IPS-18c (cell line): ENCODE data around the gene HNF4A.
"Not testable (repeated sequence)": the region's sequence is repeated elsewhere in the genome, so short reads cannot be mapped to it uniquely, and the experiment has no call there.

Experiments used
- H3K4me3 ChIP-seq: 2 replicates; pipeline ENCODE4 v1.7.0; 2013; ENCODE audit warnings: low read depth, mild to moderate bottlenecking, low read length, moderate library complexity; ENCODE audit not compliant: insufficient read depth
- H3K9me3 ChIP-seq: one replicate; pipeline ENCODE4 v1.6.1; 2013; ENCODE audit warnings: mild to moderate bottlenecking, low read length, moderate library complexity; ENCODE audit not compliant: control insufficient read depth, insufficient read depth

HNF4A gene

GRCh38 chr20:44336725-44337380 lies 18.6 kb upstream of the HNF4A start, which contains the start of gene R3HDML:
Gene R3HDML (plus strand): TSS chr20:44337043. CDS start chr20:44337158, 115 bp downstream.
- Histone ChIP-seq H3K4me3 (no peak within 1 kb of the TSS), H3K9me3 (no peaks in the 10 kb centered on the region)

GRCh38 chr20:44342248-44342647 lies 13.3 kb upstream of the HNF4A start:
- no peak overlapping the region for H3K4me3 ChIP-seq
- H3K9me3 ChIP-seq, result no peaks in the 10 kb centered on the region

DNA sequence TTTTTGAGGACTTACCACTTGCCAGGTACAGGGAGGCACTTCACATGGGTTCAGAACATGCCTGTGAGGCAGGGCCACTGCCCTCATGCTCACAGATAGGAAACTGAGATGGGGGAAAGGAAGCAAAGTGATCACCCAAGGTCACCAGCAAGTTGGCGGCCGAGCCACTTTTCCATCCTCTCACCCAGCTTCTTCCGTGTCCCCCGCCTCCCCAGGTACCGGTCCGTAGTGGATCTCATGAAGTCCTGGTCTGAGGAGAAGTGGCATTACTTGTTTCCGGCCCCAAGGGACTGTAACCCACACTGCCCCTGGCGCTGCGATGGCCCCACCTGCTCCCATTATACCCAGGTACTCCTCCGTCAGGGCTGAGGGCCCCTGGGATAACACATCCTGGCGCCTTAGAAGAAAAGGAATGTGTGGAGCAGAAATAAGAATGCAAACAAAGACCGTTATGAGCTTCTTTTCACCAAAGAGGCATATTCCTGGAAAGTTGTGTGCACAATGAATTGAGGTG lies 12.3 kb upstream of the HNF4A start:
- no peaks in the 10 kb centered on the region for H3K9me3 ChIP-seq
- H3K4me3 ChIP-seq, result no peak overlapping the region

DNA sequence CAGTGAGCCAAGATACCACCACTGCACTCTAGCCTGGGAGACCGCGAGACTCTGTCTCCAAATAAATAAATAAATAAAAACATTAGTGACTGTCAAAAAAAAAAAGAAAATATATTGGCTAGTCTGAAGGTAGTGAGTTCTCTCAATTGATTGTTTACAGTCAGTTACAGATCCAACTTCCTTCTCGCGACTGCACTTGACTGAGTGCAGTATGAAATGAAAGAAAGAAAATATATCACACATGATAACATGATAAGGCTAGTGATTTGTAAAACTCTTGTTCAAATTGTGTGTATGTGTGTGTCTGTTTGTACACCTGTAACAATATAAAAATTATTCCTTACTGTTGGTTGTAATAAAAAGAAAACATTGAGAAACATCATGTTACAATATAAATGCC lies 10.8 kb upstream of the HNF4A start:
- Histone ChIP-seq H3K4me3 (no peak overlapping the region), H3K9me3 (no peaks in the 10 kb centered on the region)

GRCh38 chr20:44345147-44345546 lies 10.4 kb upstream of the HNF4A start:
- Histone ChIP-seq H3K4me3 (no peak overlapping the region), H3K9me3 (no peaks in the 10 kb centered on the region)

DNA sequence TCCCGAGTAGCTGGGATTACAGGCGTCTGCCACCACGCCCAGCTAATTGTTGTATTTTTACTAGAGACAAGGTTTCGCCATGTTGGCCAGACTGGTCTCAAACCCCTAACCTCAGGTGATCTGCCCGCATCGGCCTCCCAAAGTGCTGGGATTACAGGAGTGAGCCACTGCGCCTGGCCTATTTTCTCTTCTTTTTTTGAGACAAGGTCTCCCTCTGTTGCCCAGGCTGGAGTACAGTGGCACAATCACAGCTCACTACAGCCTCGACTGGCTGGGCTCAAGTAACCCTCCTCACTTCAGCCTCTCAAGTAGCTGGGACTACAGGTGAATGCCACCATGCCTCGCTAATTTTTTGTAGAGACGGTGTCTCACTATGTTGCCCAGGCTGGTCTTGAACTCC lies 9.6 kb upstream of the HNF4A start:
- H3K9me3 ChIP-seq, H3K4me3 ChIP-seq: not testable (repeated sequence)

- Histone ChIP-seq H3K9me3 (no peaks in the 10 kb centered on the region), H3K4me3 (no peak overlapping the region)
Observed at GRCh38 chr20:44348168-44348659, 7.3 kb upstream of the HNF4A start.

GRCh38 chr20:44349349-44349748 lies 6.2 kb upstream of the HNF4A start:
- H3K4me3 ChIP-seq, result no peak overlapping the region

DNA sequence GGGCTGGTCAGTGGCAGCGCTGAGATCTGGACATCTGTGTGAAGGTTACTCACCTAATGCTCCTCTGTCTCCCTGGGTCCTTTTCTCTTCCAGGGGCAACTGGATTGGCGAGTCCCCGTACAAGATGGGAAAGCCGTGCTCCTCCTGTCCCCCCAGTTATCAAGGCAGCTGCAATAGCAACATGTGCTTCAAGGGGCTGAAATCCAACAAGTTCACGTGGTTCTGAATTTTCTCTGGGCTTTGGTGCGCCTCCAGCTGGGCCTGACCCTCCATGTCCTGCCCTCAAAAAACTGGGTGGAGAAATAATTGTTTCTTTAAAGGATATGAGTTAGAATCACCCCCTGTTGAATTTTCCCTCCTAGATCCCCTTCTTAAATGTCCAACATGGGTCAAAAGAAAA lies 4.9 kb upstream of the HNF4A start:
- Histone ChIP-seq H3K4me3 (no peak overlapping the region), H3K9me3 (no peaks in the 10 kb centered on the region)

More at GRCh38 chr20:44349349-44349748, 6.2 kb upstream of the HNF4A start:
- no peaks in the 10 kb centered on the region for H3K9me3 ChIP-seq

GRCh38 chr20:44354979-44355497 lies 461 bp upstream of the HNF4A start:
- no peak overlapping the region for H3K4me3 ChIP-seq
- no peaks in the 10 kb centered on the region for H3K9me3 ChIP-seq

- no peak overlapping the region for H3K4me3 ChIP-seq
- H3K9me3 ChIP-seq, result no peaks in the 10 kb centered on the region
Observed at GRCh38 chr20:44356353-44356723, 839 bp downstream of the HNF4A start.

DNA sequence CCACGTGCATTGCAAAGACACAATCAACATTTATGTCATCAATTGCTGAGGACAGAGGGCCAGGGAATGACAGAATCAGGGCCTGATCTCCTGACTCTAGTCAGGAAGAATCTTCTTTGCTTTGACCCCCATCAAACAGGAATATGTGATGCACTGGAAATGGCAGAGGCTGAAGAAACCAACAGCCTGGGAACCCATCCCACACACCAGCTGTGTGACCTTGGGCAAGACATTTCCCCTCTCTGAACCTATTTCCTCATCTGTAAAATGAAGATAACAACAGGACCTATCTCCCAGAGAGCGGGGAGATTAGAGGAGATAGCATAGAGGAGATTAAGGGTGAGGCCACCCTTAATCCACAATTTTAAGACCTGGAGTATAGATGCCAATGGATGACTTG lies 1.5 kb downstream of the HNF4A start:
- H3K4me3 ChIP-seq, result no peak overlapping the region
- no peaks in the 10 kb centered on the region for H3K9me3 ChIP-seq

- Histone ChIP-seq H3K4me3 (no peak overlapping the region), H3K9me3 (no peaks in the 10 kb centered on the region)
Observed at GRCh38 chr20:44357555-44358125, 2.1 kb downstream of the HNF4A start.

- no peaks in the 10 kb centered on the region for H3K9me3 ChIP-seq
- no peak overlapping the region for H3K4me3 ChIP-seq
Observed at GRCh38 chr20:44358776-44359175, 3.3 kb downstream of the HNF4A start.

DNA sequence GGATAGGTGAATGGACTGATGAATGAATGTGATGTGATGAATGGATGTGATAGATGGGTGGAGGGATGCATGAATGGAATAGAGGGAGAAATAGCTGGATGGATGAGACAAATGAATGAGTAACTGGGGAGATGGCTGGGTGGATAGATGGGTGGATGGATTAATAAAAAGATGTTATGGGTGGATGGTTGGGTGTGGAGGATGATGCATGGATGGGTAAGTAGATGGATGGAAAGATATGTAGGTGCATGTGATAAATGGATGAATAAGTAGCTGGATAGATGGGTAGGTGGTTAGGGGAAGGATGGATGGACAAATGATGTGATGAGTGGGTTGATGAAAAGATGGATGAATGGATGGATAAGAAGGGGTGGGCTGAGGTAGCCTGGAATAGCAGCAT lies 4.7 kb downstream of the HNF4A start:
- H3K4me3 ChIP-seq, result no peak overlapping the region
- no peaks in the 10 kb centered on the region for H3K9me3 ChIP-seq

DNA sequence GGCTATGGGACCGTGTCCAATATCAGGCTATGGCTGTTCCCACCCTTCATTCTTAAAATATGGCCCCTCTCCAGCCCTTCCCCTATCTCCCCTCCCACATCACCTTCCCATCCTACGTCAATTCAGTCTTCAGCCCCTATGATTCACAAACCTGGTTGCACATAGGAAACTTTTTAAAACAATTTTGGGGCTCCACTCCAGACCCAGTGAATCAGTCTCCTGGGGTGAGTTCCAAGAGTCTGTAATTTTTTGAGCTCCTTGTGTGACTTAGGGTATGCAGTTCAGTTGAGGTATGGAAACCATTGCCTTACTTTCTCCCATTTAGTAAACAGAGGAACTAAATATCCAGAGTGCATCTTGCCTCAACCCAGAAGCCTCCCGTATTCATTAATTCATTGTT lies 5.5 kb downstream of the HNF4A start:
- Histone ChIP-seq H3K4me3 (no peak overlapping the region), H3K9me3 (no peaks in the 10 kb centered on the region)

DNA sequence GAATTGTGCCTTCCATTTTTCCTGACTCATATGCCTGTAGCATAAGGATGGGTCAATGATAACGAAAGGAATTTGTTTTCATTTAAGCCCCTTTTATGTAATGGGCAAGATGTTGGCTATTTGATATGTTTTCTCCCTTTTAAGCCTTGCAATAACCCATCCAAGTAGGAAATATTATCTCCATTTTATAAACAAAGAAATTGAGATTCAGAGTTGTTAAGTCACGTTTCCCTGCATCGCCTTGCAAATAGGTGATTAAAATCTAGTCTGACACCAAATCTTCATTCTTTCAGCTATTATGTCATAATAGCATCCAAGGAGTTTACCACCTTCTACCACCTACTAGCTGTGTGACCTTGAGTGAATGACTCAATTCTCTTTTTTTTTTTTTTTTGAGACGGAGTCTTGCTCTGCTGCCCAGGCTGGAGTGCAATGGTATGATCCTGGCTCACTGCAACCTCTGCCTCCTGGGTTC lies 7.0 kb downstream of the HNF4A start:
- Histone ChIP-seq H3K9me3 (no peaks in the 10 kb centered on the region), H3K4me3 (no peak overlapping the region)

GRCh38 chr20:44364068-44364467 lies 8.6 kb downstream of the HNF4A start:
- H3K4me3 ChIP-seq, result no peak overlapping the region

More at GRCh38 chr20:44364068-44364467, 8.6 kb downstream of the HNF4A start:
- no peaks in the 10 kb centered on the region for H3K9me3 ChIP-seq
